PFSK-1 (cell line): ENCODE results near the gene C20orf173.
A peak's percentile ranks its signal among the peaks of the same experiment; 100 is the strongest.

Source experiments
- FOXP2 ChIP-seq: optimal IDR thresholded peaks from 2 replicates; pipeline ENCODE3; 2011; ENCODE audit warnings: borderline replicate concordance, control low read depth, inconsistent platforms; ENCODE audit not compliant: insufficient read depth; ENCODE audit errors: extremely low read length, extremely low read depth
- POLR2AphosphoS5 ChIP-seq: IDR thresholded peaks from 2 replicates; pipeline ENCODE4 v1.6.1; 2012; ENCODE audit warnings: low read depth, mild to moderate bottlenecking, control low read depth, low read length, moderate library complexity
- REST ChIP-seq, 2 experiments: IDR thresholded peaks; 2 replicates each; pipeline versions ENCODE4 v1.6.1 to v1.8.0; 2011 to 2012; ENCODE audit warnings: low read depth in 2 of 2, low read length in 2 of 2, control low read depth in 1 of 2, inconsistent platforms in 1 of 2, mild to moderate bottlenecking in 1 of 2, moderate library complexity in 1 of 2; ENCODE audit not compliant: insufficient read depth in 1 of 2
- SIN3A ChIP-seq: IDR thresholded peaks from 2 replicates; pipeline ENCODE4 v1.6.1; 2012; ENCODE audit warnings: mild to moderate bottlenecking, low read length, moderate library complexity, borderline replicate concordance; ENCODE audit not compliant: insufficient read depth
- TAF1 ChIP-seq: IDR thresholded peaks from 2 replicates; pipeline ENCODE4 v1.6.1; 2012; ENCODE audit warnings: low read length, control low read depth, borderline replicate concordance; ENCODE audit not compliant: insufficient read depth

The C20orf173 gene

GRCh38 chr20:35560105-35560511 lies 30.7 kb upstream of the C20orf173 start:
- no peak for TF ChIP-seq FOXP2
- TF ChIP-seq SIN3A, result no peak
- no peak for TF ChIP-seq REST (IDR thresholded peaks at IDR 0.05; ENCODE audit: insufficient read depth in 1 of 2, low read depth in 2 of 2, low read length in 2 of 2)
- TF ChIP-seq TAF1, result no peak
- TF ChIP-seq POLR2AphosphoS5, result no peak

DNA sequence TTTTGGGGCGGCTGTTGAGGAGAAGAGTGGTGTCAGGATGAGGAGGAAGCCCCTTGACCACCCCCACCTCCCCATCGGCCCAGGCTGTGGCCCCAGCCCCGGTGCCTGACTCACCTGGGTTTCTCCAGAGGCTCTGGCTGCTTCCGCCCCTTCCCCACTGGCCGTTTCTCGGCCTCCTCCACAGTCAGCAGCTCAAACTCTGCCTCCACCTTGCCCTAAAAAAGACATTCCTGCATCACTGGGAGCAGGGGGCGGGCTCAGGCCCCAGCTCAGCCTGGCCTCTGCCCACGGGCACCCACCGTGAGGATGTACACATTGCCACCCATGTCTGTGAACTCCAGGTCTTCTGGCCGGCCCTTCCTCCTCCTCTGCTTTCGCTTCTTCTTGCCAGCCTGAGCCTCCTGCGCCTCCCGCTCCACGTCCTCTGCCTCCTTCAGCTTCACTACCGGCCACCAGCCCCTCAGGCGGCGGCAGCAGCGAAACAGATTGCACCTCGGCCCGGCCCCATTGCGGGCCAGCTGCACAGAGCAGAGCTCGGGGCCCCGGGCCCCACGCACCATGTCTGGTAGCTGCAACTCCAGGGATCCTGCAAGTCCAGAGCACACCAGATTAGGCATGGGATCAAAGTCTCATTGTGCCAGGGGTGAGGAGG lies 29.7 kb upstream of the C20orf173 start:
- TF ChIP-seq POLR2AphosphoS5 (peak; percentile 16; the same call in 1 of the 2 replicates), SIN3A (no peak), FOXP2 (no peak)

GRCh38 chr20:35558451-35558850 lies 29.0 kb upstream of the C20orf173 start:
- no peak for TF ChIP-seq FOXP2
- TF ChIP-seq POLR2AphosphoS5, result 0 out of 2 replicates have a peak, but pooled peaks have one; percentile 38

GRCh38 chr20:35556871-35557270 lies 27.4 kb upstream of the C20orf173 start:
- TF ChIP-seq REST (IDR thresholded peaks at IDR 0.05; ENCODE audit: insufficient read depth in 1 of 2, low read depth in 2 of 2, low read length in 2 of 2) (no peak), FOXP2 (no peak), TAF1 (no peak), POLR2AphosphoS5 (no peak), SIN3A (no peak)

DNA sequence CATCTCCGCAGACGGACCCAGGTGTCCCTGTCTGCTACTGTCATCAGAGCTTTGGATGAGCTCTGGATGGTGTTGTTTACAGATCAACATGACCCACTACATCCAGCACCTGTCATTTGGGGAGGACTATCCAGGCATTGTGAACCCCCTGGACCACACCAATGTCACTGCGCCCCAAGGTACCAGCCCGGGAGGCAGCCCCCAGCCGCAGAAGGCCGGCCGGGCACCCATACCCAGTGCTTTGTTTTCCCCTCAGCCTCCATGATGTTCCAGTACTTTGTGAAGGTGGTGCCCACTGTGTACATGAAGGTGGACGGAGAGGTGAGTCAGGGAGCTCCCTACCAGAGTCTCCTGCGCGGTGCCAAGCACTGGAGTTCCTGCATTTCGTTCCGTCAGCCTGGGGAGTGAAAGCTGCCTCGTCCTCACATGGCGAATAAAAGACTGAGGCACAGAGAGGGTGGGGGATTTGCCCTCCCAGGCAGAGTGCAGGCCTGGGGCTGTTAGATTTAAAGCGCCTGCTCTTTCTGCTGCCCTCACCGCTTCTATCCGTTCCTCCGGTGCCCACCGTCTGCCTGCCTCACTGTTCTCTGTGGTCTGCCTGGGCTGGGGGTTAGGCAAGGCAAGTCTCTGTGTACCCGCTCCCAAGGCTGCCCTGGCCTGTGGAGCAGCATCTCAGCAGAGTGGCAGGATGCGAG lies 26.6 kb upstream of the C20orf173 start:
- TF ChIP-seq FOXP2, result no peak
- no peak for TF ChIP-seq POLR2AphosphoS5
- no peak for TF ChIP-seq SIN3A
- TF ChIP-seq REST (IDR thresholded peaks at IDR 0.05; ENCODE audit: insufficient read depth in 1 of 2, low read depth in 2 of 2, low read length in 2 of 2), result no peak
- TF ChIP-seq TAF1, result no peak

- no peak for TF ChIP-seq TAF1
- no peak for TF ChIP-seq POLR2AphosphoS5
- TF ChIP-seq SIN3A, result no peak
- TF ChIP-seq REST (IDR thresholded peaks at IDR 0.05; ENCODE audit: insufficient read depth in 1 of 2, low read depth in 2 of 2, low read length in 2 of 2), result no peak
- no peak for TF ChIP-seq FOXP2
Observed at GRCh38 chr20:35552914-35553313, 23.5 kb upstream of the C20orf173 start.
